ENCODE data around the gene PRKCB.

DNA sequence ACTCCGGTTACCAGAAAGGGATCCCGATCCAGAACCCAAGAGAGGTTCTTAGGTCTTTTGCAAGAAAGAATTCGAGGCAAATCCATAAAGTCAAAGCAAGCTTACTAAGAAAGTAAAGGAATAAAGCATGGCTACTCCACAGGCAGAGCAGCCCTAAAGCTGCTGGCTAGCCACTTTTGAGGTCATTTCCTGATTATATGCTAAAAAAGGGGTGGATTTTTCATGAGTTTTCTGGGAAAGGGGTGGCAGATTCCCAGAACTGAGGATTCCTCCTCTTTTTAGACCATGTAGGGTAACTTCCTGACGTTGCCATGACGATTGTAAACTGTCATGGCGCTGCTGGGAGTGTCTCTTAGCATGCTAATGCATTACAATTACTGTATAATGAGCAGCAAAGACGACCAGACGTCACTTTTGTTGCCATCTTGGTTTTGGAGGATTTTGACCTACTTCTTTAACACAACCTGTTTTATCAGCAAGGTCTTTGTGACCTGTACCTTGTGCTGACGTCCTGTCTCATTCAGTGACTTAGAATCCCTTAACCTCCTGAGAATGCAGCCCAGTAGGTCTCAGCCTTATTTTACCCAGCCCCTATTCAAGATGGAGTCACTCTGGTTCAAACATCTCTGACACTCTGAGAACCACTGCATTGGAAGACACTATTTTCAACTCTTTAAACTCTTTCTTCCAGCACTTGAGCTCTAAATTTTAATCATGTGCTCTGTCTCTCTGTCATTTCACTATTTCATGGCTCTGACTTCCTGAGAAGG is 216.7 kb downstream of the PRKCB start:
- TF ChIP-seq POLR2A (IDR thresholded peaks at IDR 0.05) (no peak), POLR2AphosphoS5 (IDR thresholded peaks at IDR 0.05) (no peak)
- TF ChIP-seq, protein P1, sequence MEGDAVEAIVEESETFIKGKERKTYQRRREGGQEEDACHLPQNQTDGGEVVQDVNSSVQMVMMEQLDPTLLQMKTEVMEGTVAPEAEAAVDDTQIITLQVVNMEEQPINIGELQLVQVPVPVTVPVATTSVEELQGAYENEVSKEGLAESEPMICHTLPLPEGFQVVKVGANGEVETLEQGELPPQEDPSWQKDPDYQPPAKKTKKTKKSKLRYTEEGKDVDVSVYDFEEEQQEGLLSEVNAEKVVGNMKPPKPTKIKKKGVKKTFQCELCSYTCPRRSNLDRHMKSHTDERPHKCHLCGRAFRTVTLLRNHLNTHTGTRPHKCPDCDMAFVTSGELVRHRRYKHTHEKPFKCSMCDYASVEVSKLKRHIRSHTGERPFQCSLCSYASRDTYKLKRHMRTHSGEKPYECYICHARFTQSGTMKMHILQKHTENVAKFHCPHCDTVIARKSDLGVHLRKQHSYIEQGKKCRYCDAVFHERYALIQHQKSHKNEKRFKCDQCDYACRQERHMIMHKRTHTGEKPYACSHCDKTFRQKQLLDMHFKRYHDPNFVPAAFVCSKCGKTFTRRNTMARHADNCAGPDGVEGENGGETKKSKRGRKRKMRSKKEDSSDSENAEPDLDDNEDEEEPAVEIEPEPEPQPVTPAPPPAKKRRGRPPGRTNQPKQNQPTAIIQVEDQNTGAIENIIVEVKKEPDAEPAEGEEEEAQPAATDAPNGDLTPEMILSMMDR (IDR thresholded peaks at IDR 0.05): no peak
